ENCODE measurements around the gene PTPN1. TPM values are rescaled to one million over a fixed set of nuclear protein-coding genes. Genes with fewer than 3 reads are reported as not detected.
A peak's percentile ranks its signal among the peaks of the same experiment; 100 is the strongest.

The PTPN1 gene
- polyA plus RNA-seq, 1 of the 3 experiments (the other 2 are of a cell fraction), result 23.6 TPM

DNA sequence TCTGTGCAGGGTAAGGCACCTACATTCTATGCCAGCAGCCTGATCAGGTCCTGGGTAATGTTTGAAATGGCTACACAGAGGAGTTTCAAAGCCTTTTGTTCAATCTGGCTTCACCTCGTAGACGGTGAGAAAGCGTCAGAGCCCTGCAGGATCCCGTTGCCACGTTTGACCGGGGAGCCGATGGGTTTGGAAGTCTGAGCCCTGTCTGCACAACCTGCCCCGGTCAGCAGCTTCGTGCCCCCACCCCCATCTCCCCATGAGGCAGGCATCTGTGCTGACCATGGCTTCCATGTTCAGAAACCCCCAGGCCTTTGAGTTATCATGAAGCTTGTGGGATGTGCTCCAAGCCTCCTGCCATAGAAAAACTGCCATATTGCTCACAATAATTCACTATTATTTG is 63.9 kb downstream of the PTPN1 start:
- peaks cover 29% of the 10 kb centered on the region for H3K79me2 ChIP-seq (ENCODE audit: insufficient read depth)
- CTCF ChIA-PET, result interaction anchor here (0.8 to 10.6 kb wide), 13 partner anchors 8 to 458 kb away, joined by 3 to 108 read pairs (median 4); partner anchors contain the start of genes BCAS4 and CEBPB
- WGBS (ENCODE audit: low lambda C conversion rate), result 84% methylated on average over 8 of the region's 9 CpGs

DNA sequence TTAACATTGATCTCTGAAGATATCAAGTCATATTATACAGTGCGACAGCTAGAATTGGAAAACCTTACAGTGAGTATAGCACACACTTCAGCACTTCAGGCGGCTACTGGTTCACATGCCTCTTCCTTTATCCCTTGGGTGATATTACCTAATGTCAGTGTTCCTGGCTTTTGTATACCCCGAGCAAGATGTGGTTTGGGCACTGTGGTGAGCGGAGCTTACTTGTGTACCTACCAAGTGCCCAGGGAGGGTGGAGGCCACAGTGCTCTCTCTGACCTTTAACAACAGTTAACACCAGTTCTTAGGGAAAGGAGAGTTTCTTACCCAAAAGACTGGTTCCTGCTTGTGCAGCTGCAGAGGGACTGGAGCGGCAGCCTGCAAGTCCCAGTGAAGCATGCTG is 64.4 kb downstream of the PTPN1 start:
- Histone ChIP-seq H3K9me2 (no peaks in the 10 kb centered on the region), H3K27ac (ENCODE audit: low read depth in 2 of 2, low read length in 1 of 2) (no peak overlapping the region; a peak in 1 of 4 replicates), H3K9ac (no peak overlapping the region), H3K4me2 (no peak overlapping the region), H3K9me3 (no peaks in the 10 kb centered on the region), H3K27me3 (ENCODE audit: insufficient read depth) (no peaks in the 10 kb centered on the region), H3K4me3 (ENCODE audit: low read depth in 2 of 2, low read length in 1 of 2) (no peak overlapping the region), H3K79me2 (ENCODE audit: insufficient read depth) (peaks cover 29% of the 10 kb centered on the region), H4K20me1 (ENCODE audit: insufficient read depth) (peaks cover 28% of the 10 kb centered on the region), H2AFZ (ENCODE audit: low read depth) (no peak overlapping the region), H3K36me3 (replicated peaks in 1 of 2; ENCODE audit: control insufficient read depth in 1 of 2, insufficient read depth in 2 of 2, low read length in 1 of 2) (peaks cover 25 to 38% of the 10 kb centered on the region in 2 experiments), H3K4me1 (ENCODE audit: control insufficient read depth in 1 of 2, insufficient read depth in 2 of 2, low read depth in 1 of 2, low read length in 1 of 2) (peaks cover 31 to 51% of the 10 kb centered on the region in 2 experiments), H3F3A (replicated peaks; ENCODE audit: insufficient read depth) (peaks cover 10% of the 10 kb centered on the region)
- no peak for DNase-seq
- ChIA-PET POLR2A (interaction anchor here (0.6 kb wide), 1 partner anchor 46 kb away, joined by 3 read pairs; no protein-coding TSS in a partner anchor), CTCF (interaction anchor here (0.8 to 10.6 kb wide), 14 partner anchors 8 to 458 kb away, joined by 3 to 108 read pairs (median 5); partner anchors contain the start of gene CEBPB)
- no peak for TF ChIP-seq RAD21 (IDR thresholded peaks at IDR 0.05; ENCODE audit: low read length)
- TF ChIP-seq, protein P1, sequence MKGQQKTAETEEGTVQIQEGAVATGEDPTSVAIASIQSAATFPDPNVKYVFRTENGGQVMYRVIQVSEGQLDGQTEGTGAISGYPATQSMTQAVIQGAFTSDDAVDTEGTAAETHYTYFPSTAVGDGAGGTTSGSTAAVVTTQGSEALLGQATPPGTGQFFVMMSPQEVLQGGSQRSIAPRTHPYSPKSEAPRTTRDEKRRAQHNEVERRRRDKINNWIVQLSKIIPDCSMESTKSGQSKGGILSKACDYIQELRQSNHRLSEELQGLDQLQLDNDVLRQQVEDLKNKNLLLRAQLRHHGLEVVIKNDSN (IDR thresholded peaks at IDR 0.05; ENCODE audit: borderline replicate concordance, low read depth), result no peak
- TF ChIP-seq NFIC (IDR thresholded peaks at IDR 0.05; ENCODE audit: borderline replicate concordance), result no peak
- TF ChIP-seq GATA2 (CRISPR knock-in tag; IDR thresholded peaks at IDR 0.05), result no peak
- TF ChIP-seq, protein P2, sequence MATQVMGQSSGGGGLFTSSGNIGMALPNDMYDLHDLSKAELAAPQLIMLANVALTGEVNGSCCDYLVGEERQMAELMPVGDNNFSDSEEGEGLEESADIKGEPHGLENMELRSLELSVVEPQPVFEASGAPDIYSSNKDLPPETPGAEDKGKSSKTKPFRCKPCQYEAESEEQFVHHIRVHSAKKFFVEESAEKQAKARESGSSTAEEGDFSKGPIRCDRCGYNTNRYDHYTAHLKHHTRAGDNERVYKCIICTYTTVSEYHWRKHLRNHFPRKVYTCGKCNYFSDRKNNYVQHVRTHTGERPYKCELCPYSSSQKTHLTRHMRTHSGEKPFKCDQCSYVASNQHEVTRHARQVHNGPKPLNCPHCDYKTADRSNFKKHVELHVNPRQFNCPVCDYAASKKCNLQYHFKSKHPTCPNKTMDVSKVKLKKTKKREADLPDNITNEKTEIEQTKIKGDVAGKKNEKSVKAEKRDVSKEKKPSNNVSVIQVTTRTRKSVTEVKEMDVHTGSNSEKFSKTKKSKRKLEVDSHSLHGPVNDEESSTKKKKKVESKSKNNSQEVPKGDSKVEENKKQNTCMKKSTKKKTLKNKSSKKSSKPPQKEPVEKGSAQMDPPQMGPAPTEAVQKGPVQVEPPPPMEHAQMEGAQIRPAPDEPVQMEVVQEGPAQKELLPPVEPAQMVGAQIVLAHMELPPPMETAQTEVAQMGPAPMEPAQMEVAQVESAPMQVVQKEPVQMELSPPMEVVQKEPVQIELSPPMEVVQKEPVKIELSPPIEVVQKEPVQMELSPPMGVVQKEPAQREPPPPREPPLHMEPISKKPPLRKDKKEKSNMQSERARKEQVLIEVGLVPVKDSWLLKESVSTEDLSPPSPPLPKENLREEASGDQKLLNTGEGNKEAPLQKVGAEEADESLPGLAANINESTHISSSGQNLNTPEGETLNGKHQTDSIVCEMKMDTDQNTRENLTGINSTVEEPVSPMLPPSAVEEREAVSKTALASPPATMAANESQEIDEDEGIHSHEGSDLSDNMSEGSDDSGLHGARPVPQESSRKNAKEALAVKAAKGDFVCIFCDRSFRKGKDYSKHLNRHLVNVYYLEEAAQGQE (IDR thresholded peaks at IDR 0.05; ENCODE audit: low read depth, low read length), result no peak
- WGBS (ENCODE audit: low lambda C conversion rate), result 96% methylated on average over 4 of the region's 5 CpGs

More for the DNA sequence above, 63.9 kb downstream of the PTPN1 start:
- POLR2A ChIA-PET, result no interaction called here
- H3K9me2 ChIP-seq, result no peaks in the 10 kb centered on the region
- H3F3A ChIP-seq (replicated peaks; ENCODE audit: insufficient read depth), result peaks cover 10% of the 10 kb centered on the region
- peak overlapping the region in 1 of 2 experiments; percentile 84; a peak in 2 of 4 replicates for H3K27ac ChIP-seq (ENCODE audit: low read depth in 2 of 2, low read length in 1 of 2)
- DNase-seq, result no peak
- no peak overlapping the region for H3K4me2 ChIP-seq
- H3K9ac ChIP-seq, result no peak overlapping the region
- H3K4me3 ChIP-seq (ENCODE audit: low read depth in 2 of 2, low read length in 1 of 2), result no peak overlapping the region
- peaks cover 21 to 35% of the 10 kb centered on the region in 2 experiments for H3K36me3 ChIP-seq (replicated peaks in 1 of 2; ENCODE audit: control insufficient read depth in 1 of 2, insufficient read depth in 2 of 2, low read length in 1 of 2)
- peaks cover 31 to 51% of the 10 kb centered on the region in 2 experiments for H3K4me1 ChIP-seq (ENCODE audit: control insufficient read depth in 1 of 2, insufficient read depth in 2 of 2, low read depth in 1 of 2, low read length in 1 of 2)
- H4K20me1 ChIP-seq (ENCODE audit: insufficient read depth), result peaks cover 28% of the 10 kb centered on the region
- H3K27me3 ChIP-seq (ENCODE audit: insufficient read depth), result no peaks in the 10 kb centered on the region
- H2AFZ ChIP-seq (ENCODE audit: low read depth), result no peak overlapping the region
- H3K9me3 ChIP-seq, result no peaks in the 10 kb centered on the region
- TF ChIP-seq SMC3 (IDR thresholded peaks at IDR 0.05; ENCODE audit: low read depth, low read length) (no peak), RCOR1 (IDR thresholded peaks at IDR 0.05; ENCODE audit: low read length) (no peak), NFIC (IDR thresholded peaks at IDR 0.05; ENCODE audit: borderline replicate concordance) (no peak), RXRA (IDR thresholded peaks at IDR 0.05; ENCODE audit: borderline replicate concordance, low read depth) (no peak), RFX5 (IDR thresholded peaks at IDR 0.05; ENCODE audit: low read length) (no peak), EZH2phosphoT487 (IDR thresholded peaks at IDR 0.05; ENCODE audit: borderline replicate concordance, low read depth) (no peak), POLR2AphosphoS5 (IDR thresholded peaks at IDR 0.05; ENCODE audit: low read depth, low read length) (no peak)
- TF ChIP-seq, protein P3, sequence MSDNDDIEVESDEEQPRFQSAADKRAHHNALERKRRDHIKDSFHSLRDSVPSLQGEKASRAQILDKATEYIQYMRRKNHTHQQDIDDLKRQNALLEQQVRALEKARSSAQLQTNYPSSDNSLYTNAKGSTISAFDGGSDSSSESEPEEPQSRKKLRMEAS (IDR thresholded peaks at IDR 0.05; ENCODE audit: low read depth), result no peak
- TF ChIP-seq, protein P1 (IDR thresholded peaks at IDR 0.05; ENCODE audit: borderline replicate concordance, low read depth), result no peak
